Esophagus muscularis mucosa (tissue), 4 donors: ENCODE data around the gene FGD6.

ENCODE experiments used
- EP300 ChIP-seq: sonication (generic); formaldehyde crosslinking; IDR thresholded peaks from one replicate; pipeline ENCODE4 v1.6.1; 2017; ENCODE audit warnings: antibody characterized with exemption
- POLR2A ChIP-seq: fragments of 450-650 bp; IDR thresholded peaks from one replicate; pipeline ENCODE4 v1.6.1; 2017; ENCODE audit warnings: antibody characterized with exemption, moderate library complexity, mild to moderate bottlenecking, low read depth
- POLR2AphosphoS5 ChIP-seq, 2 donors: sonication (generic); formaldehyde crosslinking; IDR thresholded peaks; one replicate each; pipeline ENCODE4 v1.6.1; 2017; ENCODE audit warnings: antibody characterized with exemption in 2 of 2
- TF ChIP-seq, protein P1 (sequence below), 3 experiments: fragments of 200-600 bp in 2 of 3; fragments of 450-650 bp in 1 of 3; sonication (generic) in 2 of 3; IDR thresholded peaks; one replicate each; pipeline ENCODE4 v1.5.1; 2017 to 2019; ENCODE audit warnings: antibody characterized with exemption in 3 of 3, mild to moderate bottlenecking in 2 of 3, moderate library complexity in 1 of 3

DNA sequence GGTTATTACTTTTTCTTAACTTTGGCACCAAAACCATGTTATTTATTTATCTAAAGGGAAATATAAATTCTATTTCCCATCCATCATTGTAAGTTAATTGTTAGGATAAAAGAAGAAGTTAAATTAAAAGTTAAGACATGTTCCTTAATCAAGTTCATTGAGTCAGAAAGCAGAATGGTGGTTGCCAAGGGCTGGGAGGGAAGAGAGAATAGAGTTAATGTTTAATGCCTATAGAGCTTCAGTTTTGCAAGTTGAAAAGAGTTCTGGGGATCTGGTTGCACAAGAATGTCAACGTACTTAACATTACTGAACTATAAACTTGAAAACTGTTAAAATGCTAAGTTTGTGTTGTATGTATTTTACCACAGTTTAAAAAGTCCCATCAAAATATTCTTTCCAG is 80.7 kb downstream of the FGD6 start:
- TF ChIP-seq, protein P1, sequence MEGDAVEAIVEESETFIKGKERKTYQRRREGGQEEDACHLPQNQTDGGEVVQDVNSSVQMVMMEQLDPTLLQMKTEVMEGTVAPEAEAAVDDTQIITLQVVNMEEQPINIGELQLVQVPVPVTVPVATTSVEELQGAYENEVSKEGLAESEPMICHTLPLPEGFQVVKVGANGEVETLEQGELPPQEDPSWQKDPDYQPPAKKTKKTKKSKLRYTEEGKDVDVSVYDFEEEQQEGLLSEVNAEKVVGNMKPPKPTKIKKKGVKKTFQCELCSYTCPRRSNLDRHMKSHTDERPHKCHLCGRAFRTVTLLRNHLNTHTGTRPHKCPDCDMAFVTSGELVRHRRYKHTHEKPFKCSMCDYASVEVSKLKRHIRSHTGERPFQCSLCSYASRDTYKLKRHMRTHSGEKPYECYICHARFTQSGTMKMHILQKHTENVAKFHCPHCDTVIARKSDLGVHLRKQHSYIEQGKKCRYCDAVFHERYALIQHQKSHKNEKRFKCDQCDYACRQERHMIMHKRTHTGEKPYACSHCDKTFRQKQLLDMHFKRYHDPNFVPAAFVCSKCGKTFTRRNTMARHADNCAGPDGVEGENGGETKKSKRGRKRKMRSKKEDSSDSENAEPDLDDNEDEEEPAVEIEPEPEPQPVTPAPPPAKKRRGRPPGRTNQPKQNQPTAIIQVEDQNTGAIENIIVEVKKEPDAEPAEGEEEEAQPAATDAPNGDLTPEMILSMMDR (IDR thresholded peaks at IDR 0.05): no peak
- TF ChIP-seq POLR2AphosphoS5 (IDR thresholded peaks at IDR 0.05): no peak
- TF ChIP-seq POLR2A: no peak
- no peak for TF ChIP-seq EP300
